GM19324 (cell line): ENCODE measurements around the gene OR6M1.

Source experiments
- ATAC-seq: cut with Tn5 transposase; IDR thresholded peaks from one replicate; pipeline ENCODE4 v1.9.1; 2021; ENCODE audit warnings: mild to moderate bottlenecking, moderate library complexity; ENCODE audit not compliant: unreplicated experiment, low FRiP score

OR6M1 gene

GRCh38 chr11:123806249-123806648, at the start of gene OR6M1:
Gene OR6M1, minus strand, starts transcription at chr11:123806349. Its CDS starts 0 bp downstream, at chr11:123806349.
- no peak for ATAC-seq

DNA sequence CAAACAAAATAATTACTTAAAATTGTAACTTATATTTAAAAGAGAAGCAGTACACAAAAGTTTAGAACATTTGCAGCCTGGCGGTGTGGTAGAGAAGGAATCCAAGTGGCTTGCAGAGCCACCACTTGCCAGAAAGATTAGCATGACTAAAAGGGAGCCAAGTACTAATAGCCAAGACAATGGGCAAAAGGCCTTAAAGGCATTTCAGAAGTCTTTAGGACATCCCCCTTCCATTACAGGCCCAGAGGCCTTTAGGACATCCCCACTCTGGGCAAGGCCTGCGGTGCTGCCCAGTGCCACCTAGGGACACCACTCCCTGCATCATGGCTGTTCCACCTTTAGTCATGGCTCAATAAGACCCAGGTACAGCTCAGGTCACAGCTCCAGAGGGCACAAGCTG, 46.9 kb upstream of the OR6M1 start:
- no peak for ATAC-seq

DNA sequence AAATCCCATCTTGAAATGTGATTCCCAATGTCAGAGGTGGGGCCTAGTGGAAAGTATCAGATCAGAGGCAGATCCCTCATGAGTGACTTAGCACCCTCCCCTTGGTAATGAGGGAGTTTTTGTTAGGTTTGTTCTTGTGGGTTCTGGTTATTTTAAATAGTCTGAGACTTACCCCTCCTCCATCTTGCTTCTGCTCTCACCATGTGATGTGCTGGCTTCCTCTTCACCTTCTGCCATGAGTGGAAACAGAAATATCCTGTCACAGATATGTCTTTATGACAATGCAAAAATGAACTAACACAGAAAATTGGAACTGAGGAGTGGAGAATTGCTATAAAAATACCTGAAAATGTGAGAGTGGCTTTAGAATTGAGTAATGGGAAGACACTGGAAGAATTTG, 46.2 kb upstream of the OR6M1 start:
- no peak for ATAC-seq

- ATAC-seq, result no peak
These were observed 45.0 kb upstream of the OR6M1 start for GRCh38 chr11:123851110-123851509.

GRCh38 chr11:123841174-123841573, 35.0 kb upstream of the OR6M1 start:
- no peak for ATAC-seq

GRCh38 chr11:123839131-123839530, 33.0 kb upstream of the OR6M1 start:
- ATAC-seq, result no peak

DNA sequence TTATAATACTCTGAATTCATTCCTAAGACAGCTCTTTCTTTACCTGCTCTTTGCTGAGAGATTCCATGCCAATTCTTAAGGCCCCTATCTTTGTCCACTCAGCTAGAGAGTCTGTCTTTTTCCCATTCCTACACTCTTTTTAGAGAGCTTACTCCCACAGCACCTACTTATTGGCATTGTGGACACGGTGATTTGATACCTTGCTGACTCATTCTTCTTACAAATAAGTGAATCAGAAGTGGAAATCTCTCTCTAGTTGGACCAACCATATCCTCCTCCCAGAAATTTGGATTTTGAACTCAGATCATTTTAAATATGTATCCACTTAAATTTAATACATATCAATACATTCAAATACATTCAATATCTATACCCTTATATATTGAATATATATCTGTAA, 32.5 kb upstream of the OR6M1 start:
- ATAC-seq, result no peak

- ATAC-seq, result no peak
These were observed 32.0 kb upstream of the OR6M1 start for GRCh38 chr11:123838199-123838598.

DNA sequence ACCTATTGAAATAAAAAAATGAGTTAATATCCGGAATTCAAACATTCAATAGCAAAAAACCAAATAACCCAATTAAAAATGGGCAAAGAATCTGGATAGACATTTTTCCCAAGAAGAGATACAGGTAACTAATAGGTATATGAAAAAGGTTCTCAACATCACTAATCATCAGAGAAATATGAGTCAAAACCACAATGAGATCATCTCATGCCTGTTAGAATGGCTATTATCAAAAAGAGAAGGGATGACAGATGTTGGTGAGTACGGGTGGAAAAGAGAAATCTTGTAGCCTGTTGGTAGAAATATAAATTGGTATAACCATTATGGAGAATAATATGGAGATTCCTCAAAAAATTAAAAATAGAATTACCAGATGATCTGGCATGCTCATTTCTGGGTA, 26.9 kb upstream of the OR6M1 start:
- no peak for ATAC-seq

- no peak for ATAC-seq
These were observed 23.6 kb upstream of the OR6M1 start for GRCh38 chr11:123829745-123830144.

DNA sequence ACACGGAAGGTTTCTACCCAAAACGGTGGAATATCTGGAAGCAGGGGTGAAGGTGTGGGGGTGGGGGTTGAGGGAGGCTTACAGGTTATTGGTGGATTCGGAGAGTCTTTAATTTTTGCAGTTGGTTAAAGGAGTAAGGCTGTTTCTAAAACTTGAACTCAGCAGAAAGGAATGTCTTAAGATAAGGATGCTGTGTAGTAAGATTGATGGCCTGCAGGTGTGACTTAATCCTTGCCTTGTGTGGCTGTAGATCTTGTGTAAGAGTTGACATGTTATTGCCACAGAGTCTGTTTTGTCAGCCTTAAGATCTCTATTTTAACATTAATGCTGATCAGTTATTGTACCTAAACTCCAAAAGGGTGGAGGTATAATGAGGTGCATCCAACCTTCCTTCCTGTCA, 16.4 kb upstream of the OR6M1 start:
- no peak for ATAC-seq

- ATAC-seq, result no peak
These were observed 15.9 kb upstream of the OR6M1 start for GRCh38 chr11:123822032-123822431.

DNA sequence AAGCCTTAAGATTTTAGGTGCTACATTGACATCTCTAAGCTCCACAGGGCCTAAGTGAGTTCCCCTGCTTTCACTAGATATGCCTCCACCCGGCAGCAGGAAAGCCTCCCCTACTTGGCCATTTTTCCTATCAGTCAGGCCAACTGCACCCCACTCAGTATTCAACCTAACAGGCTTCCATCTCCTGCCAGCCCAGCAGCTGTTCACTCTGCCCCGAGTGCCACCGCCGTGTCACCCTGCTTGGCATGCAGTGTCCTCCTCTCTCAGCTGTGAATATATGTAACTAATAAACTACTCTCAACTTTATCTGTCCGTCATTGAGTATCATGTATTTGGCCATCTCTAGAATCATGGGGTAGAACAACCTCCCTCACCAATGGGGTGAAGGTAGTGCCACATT, 9.0 kb upstream of the OR6M1 start:
- ATAC-seq, result no peak

GRCh38 chr11:123801765-123802164, 4.4 kb downstream of the OR6M1 start:
- ATAC-seq, result no peak

DNA sequence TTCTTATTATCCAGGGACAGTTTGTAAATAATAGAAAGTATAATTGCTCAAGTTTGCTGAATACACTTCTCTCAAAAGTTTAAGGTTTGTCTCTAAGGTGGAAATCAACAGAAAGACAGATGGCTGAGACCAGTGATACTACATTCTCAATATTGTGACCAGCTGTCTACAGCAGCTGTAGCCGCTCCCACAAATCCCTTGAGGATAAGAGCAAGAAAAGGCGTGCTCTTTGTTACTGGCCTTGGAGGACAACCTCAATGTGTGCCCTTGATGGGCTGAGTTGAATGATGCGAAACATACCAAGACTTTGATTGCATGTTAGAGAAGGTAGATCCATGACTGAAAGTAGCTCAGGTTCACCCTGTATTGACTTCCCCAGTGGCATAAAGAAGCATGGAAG, 6.1 kb downstream of the OR6M1 start:
- no peak for ATAC-seq

- ATAC-seq, result no peak
These were observed 6.7 kb downstream of the OR6M1 start for GRCh38 chr11:123799438-123799837.

- no peak for ATAC-seq
These were observed 7.5 kb downstream of the OR6M1 start for GRCh38 chr11:123798513-123799252.

GRCh38 chr11:123798079-123798478, 8.1 kb downstream of the OR6M1 start:
- ATAC-seq, result no peak

DNA sequence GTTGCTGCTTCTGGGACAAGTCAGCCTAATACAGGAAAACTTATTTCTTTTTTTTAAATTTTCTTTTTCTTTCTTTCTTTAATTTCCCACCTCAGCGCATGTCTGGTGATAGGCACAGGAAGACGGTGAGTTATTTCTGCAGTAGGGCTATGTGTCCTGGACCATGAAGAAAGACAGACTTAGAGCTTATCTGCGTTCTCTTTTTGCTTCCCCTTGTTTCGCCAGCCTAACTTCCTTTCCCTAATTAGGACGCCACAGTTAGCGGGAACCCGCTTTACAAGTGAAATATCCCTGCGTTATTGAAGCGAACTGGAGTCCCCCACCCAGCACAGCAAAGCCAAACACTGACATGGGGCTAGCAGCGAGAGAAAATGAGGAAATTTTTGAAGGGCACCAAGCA, 8.6 kb downstream of the OR6M1 start:
- ATAC-seq, result no peak

DNA sequence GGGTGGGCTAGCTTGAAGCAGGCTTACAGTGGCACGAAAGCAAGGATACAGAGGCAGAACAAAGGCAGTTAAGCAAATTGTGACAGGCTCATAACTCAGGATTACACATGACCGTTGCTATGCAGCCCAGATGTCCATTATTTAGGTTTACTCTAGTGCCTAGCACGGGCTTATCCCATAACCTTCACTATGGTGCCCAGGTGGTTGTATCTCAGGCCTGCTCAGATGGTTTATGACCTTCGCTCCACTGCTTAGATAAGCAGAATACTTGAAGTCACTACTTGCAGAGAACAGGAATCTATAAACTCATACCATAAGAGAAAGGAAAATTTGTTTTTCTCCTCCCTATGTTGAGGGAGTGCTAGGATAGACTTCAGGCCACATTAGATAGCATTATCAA, 9.0 kb downstream of the OR6M1 start:
- ATAC-seq, result no peak

GRCh38 chr11:123796226-123796625, 9.9 kb downstream of the OR6M1 start:
- ATAC-seq, result no peak

DNA sequence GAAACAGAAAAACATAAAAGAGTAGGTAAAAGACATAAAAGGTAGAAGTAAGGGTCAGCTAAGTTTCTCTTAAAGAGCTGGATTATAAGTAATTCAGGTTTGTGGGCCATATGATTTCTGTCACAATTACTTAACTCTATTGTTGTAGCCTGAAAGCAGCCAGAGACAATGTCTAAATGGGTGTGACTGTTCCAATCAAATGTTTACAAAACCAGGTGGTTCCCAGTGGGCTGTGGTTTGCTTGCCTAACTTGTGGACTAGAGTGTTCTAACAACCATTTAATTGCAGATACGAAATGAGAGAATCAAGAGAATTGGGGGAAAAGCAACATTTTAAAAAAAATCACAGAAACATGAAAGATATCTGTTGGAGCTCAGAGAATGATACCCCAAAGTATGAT, 22.6 kb downstream of the OR6M1 start:
- ATAC-seq, result no peak

DNA sequence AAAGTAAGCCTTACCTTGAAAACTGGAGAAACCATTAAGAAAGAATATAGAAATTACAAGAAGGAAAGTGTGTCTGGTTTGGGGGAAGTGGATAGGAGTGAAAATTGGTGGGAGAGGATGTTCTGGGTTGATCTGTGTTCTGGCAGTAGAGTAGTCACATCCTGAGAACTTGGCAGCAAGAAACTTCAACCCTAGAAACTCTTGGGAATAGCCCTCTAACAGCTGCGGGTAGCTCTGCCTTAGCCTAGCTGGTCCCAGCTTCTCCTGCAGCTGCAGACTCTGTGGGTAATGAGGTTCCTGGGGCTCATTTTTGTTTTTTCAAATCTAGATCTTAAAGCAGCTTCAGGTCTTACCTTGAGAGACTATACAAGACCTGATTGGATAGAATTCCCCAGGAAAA, 27.6 kb downstream of the OR6M1 start:
- no peak for ATAC-seq
